NCI-H1092 (cell line): ENCODE data around the gene PNMA1.

Experiments used
- DNase-seq: peaks from one replicate; lab custom pipeline; 2025; lab: John Stamatoyannopoulos, UW

The PNMA1 gene

DNA sequence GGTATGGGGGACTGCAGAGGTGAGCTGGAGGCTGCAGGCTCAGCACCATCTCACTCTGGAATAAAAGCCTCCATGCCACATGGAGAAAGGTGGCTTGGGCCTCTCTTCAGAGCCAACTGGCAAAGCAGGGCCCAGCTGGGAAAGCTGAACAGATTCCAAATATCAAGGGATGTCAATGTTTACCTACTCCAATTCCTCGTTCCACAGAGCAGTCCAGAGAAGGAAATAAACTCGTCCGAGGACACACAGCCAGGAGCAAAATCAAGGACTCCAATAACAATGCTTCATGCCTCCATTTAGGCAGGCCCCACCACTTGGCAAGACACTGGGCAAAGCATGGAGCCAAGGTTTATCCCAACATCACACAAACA lies 36.3 kb upstream of the PNMA1 start:
- no peak for DNase-seq

DNA sequence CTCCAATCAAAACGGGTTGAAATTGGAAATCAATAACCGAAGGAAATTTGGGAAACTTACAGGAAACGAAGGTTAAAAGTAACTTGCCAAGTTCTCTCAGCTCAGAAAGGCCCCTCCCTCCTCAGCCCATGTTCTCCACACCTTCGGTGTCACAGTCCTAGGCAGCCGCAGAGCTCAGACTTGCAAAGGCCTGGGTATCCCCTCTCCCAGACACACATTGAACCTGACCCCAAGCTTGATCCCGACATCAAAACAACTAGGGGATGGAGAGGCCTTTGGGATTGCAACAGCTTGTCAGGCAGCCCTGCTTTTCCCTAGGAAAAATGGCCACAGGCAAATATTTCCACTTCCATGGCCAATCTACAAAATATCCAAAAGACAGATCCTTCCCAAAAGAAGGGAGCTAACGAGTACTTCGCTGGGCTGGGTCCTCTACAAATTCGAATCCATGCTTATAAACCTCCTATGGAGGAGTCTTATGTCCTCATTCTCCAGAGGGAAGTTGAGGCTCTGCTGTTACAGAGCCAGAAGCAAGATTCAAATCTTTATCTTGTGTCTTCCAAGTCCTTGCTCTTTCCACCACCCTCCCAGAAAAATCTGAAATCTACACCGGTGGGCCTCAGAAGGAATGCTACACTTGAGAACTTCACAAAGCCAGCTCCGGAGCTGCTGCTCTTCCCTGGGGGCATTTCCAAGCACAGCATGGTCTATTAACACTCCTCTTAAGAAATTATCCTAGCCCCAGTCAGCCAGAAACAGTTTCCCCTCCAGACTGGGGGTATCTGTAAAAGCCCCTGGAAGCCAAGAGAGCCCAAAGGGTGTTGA lies 35.7 kb upstream of the PNMA1 start:
- no peak for DNase-seq

DNA sequence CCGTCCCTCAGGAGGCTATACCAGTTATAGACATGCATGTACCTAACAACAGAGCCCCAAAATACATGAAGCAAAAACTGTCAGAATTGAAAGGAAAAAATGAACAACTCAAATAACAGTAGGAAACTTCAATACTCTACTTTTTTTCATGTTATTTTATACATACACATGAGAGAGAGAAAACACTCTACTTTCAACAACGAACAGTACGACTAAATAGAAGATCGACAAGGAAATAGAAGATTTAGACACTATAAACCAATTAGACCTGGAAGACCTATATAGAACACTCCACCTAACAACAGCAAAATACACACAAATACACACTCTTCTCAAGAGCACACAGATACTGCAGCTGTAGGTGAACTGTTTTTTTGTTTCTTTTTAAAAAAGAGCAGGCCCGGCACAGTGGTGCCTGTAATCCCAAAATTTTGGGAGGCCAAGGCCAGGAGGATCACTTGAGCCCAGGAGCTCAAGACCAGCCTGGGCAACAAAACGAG lies 34.7 kb upstream of the PNMA1 start:
- DNase-seq = no peak

DNA sequence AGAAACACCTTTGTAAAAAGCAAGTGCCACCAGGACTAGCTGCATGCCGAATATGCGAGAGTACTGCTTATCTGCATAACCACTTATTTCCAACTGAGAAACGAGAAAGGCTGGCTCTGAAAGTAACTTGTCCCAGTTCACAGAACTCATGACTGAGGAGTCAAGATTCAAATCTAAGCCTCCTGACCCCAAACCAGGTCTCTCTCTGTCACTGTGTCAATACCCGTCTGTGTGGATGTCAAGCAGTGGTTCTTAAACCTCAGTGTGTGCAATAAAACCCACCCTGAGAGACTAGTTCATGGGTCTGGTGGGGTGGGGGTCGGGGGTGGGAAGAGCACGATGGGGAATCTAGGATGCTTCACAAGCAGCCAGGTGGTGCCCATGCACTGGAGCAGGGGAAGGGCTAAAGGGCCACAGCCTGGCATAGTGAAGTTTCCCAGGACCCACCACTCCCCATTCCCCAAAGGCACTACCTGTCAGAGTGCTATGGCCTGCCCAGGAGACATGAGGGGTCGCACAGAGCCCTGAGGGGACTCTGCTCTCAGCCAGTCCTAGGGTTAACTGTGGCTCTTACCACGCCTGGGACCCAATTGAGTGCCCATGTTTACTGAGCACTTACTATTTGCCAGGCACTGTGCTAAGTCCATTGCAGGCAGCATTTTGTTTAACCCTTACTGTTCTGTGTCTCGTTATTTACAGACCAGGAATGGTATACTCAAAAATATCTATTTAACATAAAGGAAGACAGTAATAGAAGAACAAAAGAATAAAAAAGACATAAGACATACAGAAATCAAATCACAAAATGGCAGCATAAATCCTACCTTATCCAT lies 33.4 kb upstream of the PNMA1 start:
- DNase-seq = no peak

DNA sequence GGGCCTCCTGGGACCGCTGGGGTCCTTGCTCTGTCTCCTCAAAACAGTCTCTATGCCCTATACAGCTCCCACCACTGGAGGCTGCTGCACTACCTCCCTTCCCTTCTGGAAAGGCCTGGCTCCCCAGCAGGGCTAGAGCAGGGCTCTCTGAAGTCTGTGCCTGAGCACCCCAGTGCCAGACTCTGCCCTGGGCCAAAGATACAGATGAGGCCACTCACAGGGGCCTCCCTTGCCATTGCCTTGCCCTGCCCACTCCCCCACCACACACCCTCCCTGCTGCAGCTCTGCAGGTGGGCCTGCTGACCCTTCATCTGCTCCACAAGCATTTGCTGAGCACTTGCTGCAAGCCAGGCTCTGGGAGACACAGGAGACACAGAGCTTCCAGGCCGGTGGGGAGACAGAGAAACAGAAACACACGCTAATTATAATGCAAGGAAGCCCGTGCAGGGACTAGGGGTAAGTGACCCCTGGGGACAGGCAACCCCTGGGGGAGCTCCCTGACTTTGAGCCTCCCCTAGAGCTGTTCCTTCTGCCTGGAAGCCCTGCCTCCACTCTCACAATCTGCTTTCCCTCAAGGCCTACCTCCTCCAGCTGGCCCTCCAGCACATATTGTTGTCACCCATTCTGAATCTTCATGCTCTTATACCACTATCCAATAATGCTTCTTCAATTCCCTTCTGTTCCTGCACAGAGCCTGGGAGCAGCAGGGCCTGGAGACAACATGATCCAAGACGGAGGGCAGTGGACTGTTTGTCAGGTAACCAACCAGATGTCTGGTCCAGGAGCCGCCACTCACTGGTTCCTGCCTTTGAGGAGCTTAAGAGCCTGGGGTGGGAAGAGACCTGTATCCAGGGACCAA lies 32.6 kb upstream of the PNMA1 start:
- DNase-seq = no peak

DNA sequence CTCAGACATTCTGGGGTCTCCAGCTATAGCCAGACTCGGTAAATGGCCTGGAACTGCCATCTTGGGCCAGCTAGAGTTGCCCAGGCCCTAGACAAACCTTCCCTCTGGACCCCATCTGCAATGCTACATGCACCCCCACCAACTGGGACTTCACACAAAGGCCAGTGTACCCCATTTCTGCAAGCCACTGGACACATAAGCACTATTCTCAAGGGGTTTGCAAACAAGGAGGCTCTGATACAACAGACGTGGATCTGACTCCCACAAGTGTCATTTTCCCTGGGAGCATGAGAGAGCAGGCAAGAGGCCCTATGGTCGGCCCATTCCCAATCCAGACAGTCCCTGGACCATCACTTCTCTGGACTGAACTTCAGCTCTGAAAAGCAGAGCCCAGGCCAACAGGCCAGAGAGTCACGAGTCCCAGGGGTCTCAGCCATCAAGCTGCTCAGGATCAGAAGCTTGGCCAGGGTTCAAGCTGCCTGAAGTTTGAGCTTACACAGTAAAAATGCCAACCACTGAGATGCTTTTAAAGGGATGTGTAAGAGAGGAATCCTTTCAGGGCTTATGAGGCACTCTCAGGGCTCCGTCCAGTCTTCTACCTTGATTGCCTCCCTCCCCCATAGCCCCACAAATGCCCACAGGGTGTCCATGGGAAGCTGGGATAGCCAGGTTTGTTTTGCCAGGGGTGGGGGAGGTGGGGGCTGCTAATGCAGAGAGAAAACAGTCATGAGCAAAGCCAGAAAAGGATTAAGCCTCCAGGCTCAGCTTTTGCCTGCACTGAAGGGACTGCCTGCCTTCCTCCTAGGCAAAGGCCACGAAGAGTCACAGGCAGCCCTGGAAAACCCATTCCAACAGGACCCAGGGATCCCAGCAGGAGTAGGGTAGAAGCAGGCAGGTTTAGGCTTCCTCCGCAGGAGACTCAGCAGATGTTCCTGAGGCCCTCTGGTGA lies 31.7 kb upstream of the PNMA1 start:
- no peak for DNase-seq

DNA sequence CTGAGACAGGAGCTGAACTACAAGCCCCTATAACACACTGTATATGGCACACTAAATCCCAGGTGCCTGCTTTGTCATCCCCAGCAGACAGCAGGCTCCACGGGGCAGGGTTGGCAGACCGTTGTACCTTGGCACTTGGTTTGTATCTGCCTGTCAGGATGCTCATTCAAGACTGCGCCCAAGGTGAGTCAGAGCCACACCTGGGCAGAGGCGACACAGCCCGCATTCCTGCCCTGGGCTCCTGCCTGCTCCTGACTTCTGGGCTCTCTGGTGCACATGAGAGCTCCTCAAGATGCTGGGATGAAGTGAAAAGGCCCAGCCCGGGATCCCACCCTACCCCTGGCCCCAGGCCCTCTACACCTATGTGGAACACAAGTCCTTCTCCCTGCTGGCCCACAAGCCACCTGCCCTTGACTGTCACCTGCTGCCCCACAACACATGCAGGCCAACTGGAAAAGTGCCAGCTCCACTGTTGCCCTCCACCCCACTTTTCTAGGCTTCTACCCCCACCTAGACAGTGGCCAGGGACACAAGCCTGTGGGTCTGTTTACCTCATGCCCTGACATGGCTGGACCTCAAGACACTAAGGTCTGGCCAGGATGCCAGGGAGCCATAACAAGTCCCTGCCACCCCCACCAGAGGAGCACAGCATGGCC lies 30.8 kb upstream of the PNMA1 start:
- no peak for DNase-seq

DNA sequence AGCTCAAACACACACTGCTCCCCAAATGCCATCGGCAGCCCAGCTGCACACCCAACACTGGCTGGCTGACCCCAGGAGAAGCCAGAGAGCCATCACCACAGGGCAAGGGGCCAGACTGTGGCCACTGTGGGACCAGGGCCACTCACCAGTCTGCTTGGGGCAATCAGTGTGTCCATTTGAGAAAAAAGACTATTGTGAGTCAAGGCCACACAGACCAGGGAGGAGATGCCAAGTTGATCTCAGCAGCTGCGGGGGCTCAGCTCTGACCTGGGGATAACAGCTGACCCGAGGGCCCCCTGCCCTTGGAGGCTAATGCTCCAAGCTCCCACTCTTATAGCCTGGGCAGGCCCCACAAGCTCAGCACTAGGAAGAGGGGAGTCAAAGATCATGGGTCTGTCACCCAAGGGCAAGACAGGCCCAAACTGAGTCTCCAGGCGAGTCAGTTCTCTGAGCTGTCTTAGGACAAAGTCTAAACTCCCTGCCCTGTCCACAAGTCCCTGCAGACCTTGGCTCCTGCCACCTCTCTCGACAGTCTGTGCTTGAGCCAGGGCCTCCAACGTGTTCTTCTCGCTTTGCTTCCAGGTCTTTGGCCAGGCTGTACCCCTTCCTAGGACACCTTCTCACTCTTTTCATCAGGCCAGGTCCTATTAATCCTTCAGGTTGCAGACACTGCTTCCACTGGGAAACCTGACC lies 30.1 kb upstream of the PNMA1 start:
- no peak for DNase-seq

DNA sequence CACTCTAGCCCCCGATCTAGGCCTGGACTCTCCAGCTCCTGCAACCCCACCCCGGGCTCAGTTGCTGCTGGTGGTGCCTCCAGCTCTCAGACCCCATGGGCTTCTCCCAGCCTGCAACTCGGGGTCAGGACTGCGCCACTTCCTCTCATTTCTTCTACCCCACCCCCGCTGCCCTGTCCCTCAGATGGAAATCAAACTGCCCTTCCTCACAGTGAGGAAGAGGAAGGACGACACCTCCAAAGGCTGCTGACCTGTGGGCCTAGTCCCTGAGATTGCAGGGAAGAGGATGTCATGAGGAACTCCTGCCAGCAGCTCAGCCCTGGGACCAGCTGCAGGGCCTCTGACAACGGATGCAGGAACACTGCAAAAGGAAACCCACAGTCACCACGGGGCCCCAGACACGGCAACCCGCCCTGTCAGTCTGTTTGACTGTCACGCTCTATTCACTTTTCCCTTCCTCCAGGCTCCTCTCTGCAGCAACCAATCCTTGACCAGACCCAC lies 29.3 kb upstream of the PNMA1 start:
- no peak for DNase-seq

DNA sequence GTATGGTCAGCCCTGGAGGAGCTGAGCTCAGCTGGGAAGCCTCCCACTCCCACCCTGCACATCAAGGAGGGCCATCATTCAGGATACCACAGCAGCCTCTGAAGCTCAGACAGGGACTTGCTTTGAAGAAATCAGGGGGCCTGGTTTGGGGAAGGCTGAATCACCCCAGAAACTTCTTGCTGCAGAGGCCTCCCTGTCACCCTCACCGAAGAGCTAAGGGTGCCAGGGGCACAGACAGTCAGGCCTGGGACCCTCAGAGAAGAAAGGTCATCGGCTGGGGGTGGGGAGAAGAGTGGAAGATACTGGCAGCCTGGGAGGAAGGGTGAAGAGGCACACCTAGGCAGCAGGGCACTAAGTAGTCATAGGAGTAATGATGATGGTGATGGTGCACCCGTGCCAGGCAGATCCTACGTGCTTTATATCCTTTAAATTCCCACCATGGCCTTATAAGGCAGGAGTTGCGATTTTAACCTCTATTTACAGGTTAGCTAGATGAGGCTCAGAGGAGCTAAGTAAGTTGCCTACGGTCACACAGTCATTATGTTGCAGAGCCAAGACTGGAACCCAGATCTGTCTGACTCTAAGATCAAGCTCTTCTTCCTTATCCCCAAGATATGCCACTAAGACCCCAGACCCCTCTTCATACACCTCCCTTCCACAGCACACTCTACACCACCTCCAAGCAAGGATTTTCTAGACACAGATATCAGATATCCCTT lies 28.5 kb upstream of the PNMA1 start:
- no peak for DNase-seq

DNA sequence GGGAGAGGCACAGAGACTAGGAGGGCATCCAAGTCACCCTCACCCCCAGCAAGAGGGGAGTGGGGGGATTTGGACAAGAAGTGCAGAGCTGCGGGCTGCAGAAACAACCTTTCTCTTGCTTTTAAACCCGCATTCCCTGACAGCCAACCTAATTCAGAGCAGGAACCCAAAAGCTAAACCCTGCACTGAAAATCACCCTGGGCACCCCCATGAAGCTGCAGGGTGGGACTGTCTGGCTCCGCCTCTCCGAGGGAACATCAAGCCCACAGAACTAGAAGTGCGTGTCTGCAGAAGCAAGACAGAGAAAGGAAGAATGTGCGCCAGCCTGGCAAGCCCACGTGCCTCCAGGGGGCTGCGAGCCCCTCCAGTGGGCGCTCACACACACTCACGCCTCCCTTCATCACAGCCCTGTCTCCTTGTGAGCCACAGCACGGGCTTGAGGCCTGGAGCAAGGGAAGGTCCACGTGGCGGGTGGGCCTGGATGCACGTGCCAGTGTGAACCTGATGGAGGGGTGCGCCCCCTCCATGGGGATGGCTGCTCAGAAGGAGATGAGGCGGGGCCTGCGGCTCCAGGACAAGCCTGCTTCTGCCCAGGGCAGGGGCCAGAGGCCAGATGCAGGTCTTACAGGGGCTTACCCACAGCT lies 27.8 kb upstream of the PNMA1 start:
- DNase-seq = no peak

DNA sequence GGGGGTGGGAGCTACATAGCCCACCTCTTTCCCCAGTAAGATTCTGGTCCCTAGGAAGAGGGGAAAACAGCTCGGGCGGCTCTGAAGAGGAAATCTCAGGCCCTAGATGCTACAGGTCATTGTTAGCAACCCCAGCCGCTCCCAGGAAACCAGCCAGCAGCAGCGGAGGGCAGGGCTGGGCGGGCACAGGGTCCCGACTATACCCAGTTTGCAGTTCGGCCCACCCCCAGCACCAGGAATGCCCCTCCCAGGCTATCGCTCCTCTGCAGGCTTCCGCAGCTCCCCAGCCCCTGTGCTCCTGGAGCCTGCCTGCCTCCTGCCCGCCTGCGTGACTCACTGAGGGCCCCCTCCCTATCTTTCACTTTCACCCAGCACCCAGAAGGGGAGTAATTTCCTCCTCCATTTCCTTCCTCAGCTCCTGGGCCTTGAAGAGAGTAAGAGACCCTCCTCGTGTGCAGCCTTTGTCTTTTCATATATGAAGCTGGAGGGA lies 27.2 kb upstream of the PNMA1 start:
- no peak for DNase-seq

DNA sequence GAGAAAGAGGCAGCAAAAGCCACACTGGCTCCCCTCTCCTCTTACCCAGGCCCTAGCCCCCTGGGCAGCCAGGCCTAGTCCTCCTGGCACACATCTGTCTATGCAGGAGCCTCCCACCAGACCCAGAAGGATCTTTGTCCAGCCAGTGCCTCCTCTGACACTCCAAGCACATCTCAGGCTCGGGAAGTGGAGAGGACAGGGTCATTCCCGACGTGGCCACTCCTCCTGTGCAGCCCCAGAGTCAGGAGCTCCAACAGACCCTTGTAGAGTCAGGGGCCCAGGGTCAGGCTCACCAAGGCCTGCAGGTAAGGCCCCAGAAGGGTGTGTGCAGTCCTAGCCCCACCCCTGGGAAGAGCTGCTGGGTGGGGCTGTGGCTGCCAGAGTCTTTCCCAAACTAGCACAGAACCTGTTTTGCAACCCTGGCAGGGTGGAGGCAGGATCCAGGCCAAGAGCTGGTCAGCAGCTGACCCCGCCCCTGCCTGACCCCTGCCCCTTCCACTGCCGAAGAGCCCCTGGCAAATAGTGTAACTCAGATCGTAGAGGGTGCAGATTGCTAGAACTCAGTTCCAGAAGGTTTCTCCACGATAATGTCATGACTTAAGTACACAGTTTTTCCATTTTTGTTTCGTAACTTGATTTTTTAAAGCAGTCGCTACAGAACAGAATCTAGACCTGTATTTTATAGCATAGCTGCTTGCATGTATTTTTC lies 26.6 kb upstream of the PNMA1 start:
- DNase-seq = no peak

DNA sequence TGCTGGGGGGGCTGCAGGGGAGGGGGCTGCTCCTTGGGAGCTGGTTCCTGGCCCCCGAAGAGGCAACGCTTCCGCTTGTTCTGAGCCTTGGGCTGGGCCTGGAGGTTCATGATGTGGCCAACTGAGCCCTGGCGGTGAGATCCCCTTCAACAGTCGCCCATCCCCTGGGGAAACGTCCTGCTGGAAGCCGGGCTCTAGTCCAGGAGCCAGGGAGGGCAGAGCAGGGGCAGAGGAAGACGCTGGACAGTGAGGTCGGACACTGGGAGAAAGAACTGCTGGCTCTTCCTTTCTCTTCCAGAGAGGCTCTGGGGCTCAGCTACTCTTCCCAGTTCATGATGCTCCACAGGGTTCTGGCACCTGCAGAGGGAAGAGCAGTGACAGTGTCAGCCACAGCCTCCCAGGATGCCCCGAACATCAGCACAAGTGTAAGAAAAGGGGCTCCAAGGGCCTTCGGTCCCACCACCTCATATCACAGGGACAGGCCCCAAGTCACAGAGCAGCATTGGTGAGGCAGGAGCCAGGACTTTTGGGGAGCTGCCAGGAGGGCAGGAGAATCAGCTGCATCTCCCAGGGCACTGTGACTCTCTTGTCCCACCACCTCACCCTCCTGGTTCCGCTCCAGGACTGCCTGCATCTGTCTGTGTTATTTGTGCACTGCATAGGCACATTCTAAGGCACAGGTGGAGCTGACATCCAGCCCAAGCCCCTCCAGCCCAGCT lies 25.9 kb upstream of the PNMA1 start:
- no peak for DNase-seq

DNA sequence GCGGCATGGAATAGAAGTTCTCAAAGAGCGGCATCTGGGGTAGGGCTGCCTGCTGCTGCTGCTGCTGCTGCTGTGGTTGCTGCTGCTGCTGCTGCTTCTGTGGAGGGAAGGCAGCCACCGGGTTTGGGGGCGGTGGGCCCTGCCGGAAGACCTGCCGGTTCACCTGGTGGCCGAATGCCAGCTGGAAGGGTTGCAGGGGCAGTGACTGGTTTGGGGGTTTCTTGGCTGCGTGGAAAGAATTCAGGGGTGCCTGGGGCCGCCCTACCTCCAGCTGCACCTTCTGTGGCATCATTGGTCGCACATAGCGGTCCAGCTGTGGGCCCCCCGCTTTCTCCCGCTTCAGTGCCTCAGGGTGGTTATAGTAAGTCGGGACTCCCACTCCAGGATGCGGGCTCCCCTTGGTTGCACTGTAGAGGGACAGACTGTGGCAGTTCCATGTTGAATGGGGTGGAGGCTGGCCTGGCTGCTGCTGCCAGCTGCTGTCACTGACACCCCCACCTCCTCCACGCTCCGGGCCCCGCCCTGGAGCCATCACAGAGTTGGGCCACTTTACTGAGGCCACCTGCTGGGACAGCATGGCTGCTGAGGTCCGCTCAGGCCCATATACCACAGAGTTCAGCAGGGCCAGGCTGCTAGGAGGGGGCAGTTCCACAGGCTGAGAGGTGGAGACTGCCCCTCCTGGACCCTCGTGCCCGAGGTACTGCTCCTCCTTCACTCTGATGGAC lies 25.2 kb upstream of the PNMA1 start:
- no peak for DNase-seq

DNA sequence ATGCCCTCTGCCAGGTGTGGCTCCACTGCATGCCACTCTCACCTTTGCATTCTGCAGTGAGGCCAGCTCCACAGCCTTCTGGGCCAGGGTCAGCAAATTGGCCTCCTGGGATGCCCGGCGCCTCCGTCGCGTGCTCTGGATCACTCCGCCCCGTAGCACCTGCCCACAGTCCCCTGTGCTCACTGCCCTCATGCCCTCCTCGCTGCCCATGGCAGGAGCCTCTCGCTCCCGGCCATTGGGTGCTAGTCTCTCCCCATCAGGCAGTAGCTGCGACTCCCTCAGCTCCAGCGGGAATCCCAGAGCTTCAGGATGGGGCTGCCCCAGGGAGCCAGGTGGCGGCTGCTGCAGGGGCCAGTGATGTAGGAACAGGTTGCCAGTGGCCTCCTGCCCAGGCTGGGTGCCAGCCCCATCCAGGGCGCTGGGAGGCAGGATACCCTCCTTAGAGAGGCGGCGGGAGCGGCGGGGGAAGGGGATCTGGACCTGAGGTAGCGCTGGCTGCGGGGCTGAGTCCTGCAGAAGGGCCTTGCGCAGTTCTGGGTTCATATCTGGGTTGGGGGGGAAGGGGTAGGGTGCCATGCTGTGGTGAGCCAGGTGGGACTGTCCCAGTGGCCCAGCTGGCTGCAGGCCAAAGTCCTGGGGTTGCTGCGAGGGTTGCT lies 24.5 kb upstream of the PNMA1 start:
- no peak for DNase-seq
